GM21723 (cell line): ENCODE measurements around the gene FAM83F.

Experiments
- ATAC-seq: cut with Tn5 transposase; IDR thresholded peaks from one replicate; pipeline ENCODE4 v1.9.1; 2021; ENCODE audit warnings: mild to moderate bottlenecking, moderate library complexity; ENCODE audit not compliant: unreplicated experiment

The FAM83F gene

GRCh38 chr22:40030758-40031095 lies 36.0 kb downstream of the FAM83F start:
- no peak for ATAC-seq

- no peak for ATAC-seq
These were observed 37.2 kb downstream of the FAM83F start for GRCh38 chr22:40031766-40032470.

- ATAC-seq, result no peak
These were observed 39.0 kb downstream of the FAM83F start for GRCh38 chr22:40033586-40034380.

GRCh38 chr22:40035351-40035750 lies 40.6 kb downstream of the FAM83F start:
- no peak for ATAC-seq

DNA sequence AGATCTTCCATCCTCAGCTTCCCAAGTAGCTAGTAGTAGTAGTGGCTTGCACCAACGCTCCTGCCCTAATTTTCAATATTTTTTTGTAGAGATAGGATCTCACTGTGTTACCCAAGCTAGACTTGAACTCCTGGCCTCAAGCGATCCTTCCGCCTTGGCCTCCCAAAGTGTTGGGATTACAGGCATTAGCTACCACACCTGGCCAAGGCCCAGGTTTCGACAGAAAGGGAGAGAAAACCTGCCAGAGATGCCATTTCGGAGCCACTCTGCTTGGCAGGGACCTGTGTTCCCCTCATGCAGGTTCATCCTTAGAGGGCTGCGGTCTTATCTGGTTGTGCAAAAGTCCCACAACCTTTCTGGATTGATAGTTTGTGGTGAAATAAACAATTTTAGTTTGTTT lies 41.4 kb downstream of the FAM83F start:
- no peak for ATAC-seq

- ATAC-seq, result no peak
These were observed 42.0 kb downstream of the FAM83F start for GRCh38 chr22:40036591-40037225.

- no peak for ATAC-seq
These were observed 42.6 kb downstream of the FAM83F start for GRCh38 chr22:40037320-40037719.

GRCh38 chr22:40039482-40040115 lies 44.8 kb downstream of the FAM83F start:
- ATAC-seq, result no peak

DNA sequence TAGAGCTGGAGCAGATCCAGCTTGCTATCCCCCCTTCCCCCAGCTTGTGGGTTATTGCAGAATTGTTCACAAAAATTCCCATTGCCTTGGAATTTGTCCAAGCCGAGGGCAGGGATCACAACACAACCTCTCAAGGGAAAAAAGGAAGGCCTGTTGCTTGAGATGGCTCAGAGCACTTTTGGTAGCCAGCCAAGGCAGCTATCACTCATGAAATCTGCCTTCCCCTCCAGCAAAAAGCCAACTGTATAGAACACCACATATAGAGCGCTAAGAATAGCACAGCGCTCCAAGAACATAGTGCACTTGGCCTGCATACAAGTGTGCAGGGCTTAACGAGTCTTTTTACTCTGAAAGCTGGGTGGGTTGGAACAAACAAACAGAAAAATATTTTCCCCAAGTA lies 46.2 kb downstream of the FAM83F start:
- no peak for ATAC-seq

DNA sequence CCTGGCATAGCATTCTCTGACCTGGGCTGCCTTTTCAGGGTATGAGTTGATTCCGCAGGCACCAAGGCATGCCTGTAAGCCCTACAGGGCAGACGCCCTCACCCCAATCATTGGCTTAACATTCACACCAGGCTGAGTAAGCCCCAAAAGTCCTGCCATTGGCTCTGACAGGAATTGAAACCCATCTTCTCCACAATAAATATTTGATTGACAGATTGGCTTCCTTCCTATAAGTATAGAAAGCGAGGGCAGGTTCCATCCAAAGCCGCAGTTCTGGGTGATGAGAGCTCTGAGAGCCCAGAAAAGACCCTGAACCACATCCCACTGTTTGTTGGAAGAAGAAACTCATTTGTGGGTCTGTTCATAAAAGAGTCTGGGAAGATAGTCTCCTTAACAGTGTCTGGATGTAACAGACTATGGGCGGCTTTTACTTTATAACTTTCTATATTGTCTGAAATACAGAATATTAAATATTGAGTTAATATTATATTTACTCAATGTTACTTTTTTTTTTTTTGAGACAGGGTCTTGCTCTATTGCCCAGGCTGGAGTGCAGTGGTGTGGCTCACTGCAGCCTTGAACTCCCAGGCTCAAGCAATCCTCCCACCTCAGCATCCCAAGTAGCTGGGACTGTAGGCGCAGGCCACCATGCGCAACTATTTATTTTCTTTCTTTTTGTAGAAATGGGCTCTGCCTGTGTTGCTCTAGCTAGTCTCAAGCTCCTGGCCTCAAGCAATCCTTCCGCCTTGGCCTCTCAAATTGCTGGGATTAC lies 46.8 kb downstream of the FAM83F start:
- ATAC-seq, result no peak

DNA sequence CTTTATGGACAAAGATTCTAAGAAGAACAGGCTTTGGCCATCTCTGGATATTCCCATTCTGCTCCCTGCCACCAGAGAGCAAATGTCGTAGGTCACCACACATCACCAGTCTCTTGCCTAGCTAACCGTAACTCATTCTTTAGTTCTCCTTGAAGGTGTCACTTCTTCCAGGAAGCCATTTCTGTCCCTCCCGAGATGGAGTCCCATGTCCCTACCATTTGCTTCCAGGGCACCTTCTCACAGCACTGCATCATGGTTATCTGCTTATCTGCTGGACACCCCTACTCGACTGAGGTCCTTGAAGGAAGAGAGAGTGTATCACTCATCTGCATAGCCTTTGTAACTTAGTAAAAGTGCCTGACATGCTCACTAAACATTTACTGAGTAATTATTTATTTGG lies 47.6 kb downstream of the FAM83F start:
- ATAC-seq, result no peak

- no peak for ATAC-seq
These were observed 48.3 kb downstream of the FAM83F start for GRCh38 chr22:40043081-40043480.

DNA sequence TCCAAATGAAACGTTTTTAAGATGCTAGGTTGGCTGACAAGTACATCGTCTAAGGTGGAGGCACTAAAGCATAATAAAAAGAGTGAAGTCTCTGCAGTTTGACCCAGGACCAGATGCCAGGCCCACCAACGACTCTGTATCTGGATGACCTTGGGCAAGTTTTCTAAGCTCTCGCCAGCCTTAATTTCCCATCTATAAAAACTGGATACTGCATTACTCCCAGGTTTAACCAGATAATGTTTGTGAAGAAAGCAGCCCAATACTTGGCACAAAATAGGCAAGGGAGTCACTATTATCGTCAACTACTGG lies 49.0 kb downstream of the FAM83F start:
- no peak for ATAC-seq

DNA sequence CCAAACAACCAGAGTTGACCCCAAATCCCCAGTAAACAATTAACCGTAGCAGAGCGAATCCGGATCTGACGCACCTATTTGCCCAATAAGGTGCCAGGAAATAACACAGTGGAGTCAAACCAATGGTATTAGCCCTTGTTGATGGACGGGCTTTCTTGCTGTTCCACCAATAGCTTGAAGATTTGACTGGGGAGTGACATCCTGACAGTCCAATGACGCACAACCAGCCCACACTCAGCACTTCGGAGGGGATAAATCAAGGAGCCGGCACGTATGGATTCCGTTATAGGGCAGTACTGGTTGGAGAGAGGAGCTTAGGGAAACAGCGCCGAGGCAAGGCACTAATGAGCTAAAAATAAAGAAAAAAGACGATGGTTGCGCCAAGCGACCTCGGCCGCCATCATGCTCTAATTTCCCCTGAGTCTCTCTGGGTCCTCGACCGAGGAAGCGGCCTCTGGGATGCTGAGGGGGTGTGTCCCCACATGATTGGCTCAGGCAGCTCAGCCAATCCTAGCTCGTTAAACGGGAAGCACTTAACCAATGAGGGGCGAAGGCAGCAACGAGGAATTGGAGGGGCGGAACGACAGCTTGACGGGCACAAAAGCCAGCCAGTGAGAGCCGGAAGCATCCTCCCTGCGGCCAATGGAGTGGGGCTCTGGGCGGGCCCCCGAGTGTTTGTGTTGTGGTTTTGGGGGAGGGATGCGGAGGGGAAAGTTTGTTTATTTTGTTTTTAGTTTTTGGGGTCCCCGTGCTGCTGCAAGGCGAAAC lies 49.5 kb downstream of the FAM83F start:
- peak; percentile 82 for ATAC-seq

DNA sequence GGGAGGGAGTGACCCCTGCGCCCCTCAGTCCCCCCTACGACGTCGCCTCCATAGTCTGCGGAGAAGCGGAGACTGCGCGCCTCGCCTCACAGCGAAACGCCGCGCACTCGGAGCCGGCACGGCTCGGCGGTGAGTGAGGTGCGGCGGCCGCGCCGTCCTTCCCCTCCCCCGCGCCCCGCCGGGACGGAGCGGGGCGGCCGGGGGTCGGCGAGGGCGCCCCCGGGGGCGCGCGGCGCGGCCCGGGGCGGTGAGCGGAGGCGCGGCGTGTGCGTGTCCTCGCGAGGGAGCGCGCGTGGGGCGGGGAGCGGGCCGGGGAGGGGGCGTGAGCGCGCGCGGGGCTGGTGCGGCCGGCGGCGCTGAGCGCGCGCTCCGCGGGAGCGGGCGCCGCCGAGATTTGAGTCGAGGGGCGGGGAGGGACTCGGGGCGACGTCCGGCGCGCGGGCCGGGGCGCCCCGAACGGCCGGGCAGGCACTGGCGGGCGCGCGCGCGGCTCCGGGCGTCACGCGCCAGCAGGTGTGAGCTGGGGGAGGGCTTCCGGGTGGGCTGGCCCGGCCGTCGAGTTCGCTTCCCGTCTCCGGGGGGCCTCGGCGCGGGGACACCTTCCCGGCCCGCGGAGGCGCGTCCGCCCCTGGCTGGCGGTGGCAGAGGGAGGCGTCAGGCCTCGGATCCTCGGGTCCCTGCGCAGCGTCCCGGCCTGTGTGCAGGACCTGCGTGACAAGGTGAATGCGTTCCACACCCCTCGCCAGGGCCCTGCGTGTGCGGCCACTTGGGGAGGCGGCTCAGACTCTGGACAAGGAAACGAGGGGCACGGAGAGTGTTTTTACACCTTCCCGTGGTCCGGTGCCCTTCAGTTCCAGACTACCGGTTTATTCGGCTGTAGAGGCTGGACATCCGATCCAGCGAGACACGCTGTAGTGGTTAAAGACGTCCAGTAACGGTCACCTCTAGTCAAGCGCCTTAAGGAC lies 50.4 kb downstream of the FAM83F start:
- peak; percentile 25 for ATAC-seq

GRCh38 chr22:40046126-40046525 lies 51.4 kb downstream of the FAM83F start:
- ATAC-seq, result no peak

- ATAC-seq, result peak; percentile 83
These were observed 55.5 kb downstream of the FAM83F start for GRCh38 chr22:40050258-40050657.

DNA sequence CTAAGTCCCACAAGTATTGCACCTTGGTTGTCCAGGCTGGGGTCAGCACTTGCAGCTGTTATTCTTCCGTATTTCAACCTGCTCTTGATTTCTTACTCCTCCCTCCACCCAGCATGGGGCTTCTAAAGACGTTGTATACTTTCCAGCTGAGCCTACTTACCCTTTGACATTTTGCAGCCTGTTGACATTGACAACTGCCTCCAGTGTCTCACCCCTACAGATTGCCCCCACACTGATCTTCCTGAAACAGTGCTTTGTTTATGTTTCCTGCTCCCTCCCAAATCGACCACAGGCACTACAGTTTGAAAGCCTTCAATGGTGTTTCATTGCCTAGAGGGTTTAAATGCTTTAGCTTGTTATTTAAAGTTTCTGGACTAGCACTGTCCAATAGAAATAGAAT lies 56.6 kb downstream of the FAM83F start:
- ATAC-seq, result no peak

DNA sequence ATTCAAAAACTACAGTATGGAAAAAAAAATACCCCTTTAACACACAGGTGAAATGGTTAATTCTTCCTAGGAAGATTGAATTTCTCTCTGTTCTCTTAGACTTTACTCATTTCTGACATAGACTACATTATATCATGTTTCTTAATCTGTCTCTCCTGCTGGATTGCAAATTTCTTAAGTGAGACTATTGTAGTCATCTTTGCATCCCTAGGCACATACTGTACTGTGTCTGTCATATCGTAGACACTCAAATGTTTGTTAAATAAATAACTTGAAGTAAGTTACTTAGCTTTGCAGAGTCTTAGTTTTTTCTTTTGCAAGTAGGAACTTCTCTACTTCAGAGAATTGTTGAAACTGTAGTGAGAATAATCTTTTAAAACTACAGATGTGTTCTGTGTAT lies 58.7 kb downstream of the FAM83F start:
- no peak for ATAC-seq
